ENCODE data around the gene TCEA3.

GRCh38 chr1:23469372-23469982 lies 44.9 kb upstream of the TCEA3 start:
- no peak for TF ChIP-seq EZH2 (IDR thresholded peaks at IDR 0.05; ENCODE audit: insufficient read depth, poor library complexity, severe bottlenecking)
- TF ChIP-seq EZH2phosphoT487 (IDR thresholded peaks at IDR 0.05; ENCODE audit: insufficient read depth, low read depth), result no peak

All from GM23248 (cell line).